SK-N-SH (cell line): ENCODE measurements around the gene MCCC1.
A peak's percentile ranks its signal among the peaks of the same experiment; 100 is the strongest.

Experiments used
- EP300 ChIP-seq, 2 experiments: IDR thresholded peaks; 2 replicates each; pipeline versions ENCODE4 v1.4.0 to v1.6.1; 2012; ENCODE audit warnings: borderline replicate concordance in 1 of 2, low read depth in 1 of 2, low read length in 1 of 2
- NFIC ChIP-seq: IDR thresholded peaks from 2 replicates; pipeline ENCODE4 v1.4.0; 2012; ENCODE audit warnings: borderline replicate concordance
- TF ChIP-seq, protein P1 (sequence below): fragments of 200-600 bp; sonication (generic); IDR thresholded peaks from 2 replicates; pipeline ENCODE4 v1.6.1; 2017; ENCODE audit warnings: antibody characterized with exemption, mild to moderate bottlenecking, moderate library complexity

DNA sequence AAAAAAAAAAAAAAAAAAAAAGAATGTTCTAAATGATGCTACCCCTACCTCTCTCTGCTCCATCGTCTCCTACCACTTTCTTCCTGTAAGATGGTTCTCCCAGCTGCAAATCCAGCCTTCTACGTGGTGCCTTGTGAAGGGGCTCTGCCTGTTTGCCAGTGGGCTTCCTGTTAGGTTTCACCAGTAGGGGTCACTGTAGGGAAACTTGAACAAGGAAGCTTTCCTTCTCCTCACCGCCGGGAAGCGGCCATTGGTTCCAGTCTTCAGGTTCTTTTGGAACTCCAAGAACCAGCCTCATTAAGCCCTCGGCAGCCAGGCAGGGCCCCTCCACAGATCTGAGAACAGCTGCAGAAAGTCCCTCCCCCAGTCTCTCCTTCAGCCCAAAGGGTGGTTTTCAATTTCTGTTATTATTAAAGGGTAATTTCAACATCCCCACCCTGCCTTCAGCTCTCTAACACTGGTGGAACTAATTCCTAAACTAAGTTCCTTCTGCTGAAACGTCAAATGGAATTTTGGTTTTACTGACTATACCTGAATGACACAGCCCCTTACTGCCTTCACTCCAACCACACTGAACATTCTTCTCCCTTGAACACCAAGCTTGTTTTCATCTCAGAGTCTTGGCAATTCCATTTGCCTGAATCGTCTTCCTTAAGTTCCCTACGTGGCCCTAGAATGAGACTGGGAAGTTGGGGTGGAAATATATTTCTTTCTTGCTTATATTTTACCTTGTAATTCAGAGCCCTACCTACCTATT lies 13.5 kb downstream of the MCCC1 start:
- no peak for TF ChIP-seq EP300 (IDR thresholded peaks at IDR 0.05; ENCODE audit: borderline replicate concordance in 1 of 2, low read depth in 1 of 2, low read length in 1 of 2)
- TF ChIP-seq NFIC: no peak
- TF ChIP-seq, protein P1, sequence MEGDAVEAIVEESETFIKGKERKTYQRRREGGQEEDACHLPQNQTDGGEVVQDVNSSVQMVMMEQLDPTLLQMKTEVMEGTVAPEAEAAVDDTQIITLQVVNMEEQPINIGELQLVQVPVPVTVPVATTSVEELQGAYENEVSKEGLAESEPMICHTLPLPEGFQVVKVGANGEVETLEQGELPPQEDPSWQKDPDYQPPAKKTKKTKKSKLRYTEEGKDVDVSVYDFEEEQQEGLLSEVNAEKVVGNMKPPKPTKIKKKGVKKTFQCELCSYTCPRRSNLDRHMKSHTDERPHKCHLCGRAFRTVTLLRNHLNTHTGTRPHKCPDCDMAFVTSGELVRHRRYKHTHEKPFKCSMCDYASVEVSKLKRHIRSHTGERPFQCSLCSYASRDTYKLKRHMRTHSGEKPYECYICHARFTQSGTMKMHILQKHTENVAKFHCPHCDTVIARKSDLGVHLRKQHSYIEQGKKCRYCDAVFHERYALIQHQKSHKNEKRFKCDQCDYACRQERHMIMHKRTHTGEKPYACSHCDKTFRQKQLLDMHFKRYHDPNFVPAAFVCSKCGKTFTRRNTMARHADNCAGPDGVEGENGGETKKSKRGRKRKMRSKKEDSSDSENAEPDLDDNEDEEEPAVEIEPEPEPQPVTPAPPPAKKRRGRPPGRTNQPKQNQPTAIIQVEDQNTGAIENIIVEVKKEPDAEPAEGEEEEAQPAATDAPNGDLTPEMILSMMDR: peak; percentile 57
